ENCODE data around the gene IL17REL. TPM values are rescaled to one million over a fixed set of nuclear protein-coding genes. Genes with fewer than 3 reads are reported as not detected.

IL17REL gene
- total RNA-seq, 1 donor from 2014 or later = not detected

- DNase-seq (ENCODE audit: low spot score) (no peak), ATAC-seq (peak; percentile 30)
These were observed 15.3 kb upstream of the IL17REL start for GRCh38 chr22:50027639-50028537.

- ATAC-seq (no peak), DNase-seq (ENCODE audit: low spot score) (no peak)
These were observed 13.4 kb upstream of the IL17REL start for GRCh38 chr22:50025993-50026392.

- DNase-seq (ENCODE audit: low spot score) (no peak), ATAC-seq (no peak)
These were observed 9.7 kb upstream of the IL17REL start for GRCh38 chr22:50022171-50022819.

GRCh38 chr22:50020606-50021005 is 8.0 kb upstream of the IL17REL start:
- ATAC-seq (no peak), DNase-seq (ENCODE audit: low spot score) (no peak)

- DNase-seq (ENCODE audit: low spot score) = no peak
These were observed 6.8 kb upstream of the IL17REL start for GRCh38 chr22:50019316-50019715.

GRCh38 chr22:50018608-50019285 is 6.2 kb upstream of the IL17REL start:
- no peak for ATAC-seq
- no peak for DNase-seq (ENCODE audit: low spot score)

More at GRCh38 chr22:50019316-50019715, 6.8 kb upstream of the IL17REL start:
- no peak for ATAC-seq

- DNase-seq (ENCODE audit: low spot score) = no peak
- ATAC-seq = no peak
These were observed 5.2 kb upstream of the IL17REL start for GRCh38 chr22:50017701-50018224.

GRCh38 chr22:50016988-50017700 is 4.6 kb upstream of the IL17REL start:
- ATAC-seq (no peak), DNase-seq (ENCODE audit: low spot score) (no peak)

- ATAC-seq (no peak), DNase-seq (ENCODE audit: low spot score) (no peak)
These were observed 3.9 kb upstream of the IL17REL start for GRCh38 chr22:50016308-50016987.

GRCh38 chr22:50015451-50016307 is 3.1 kb upstream of the IL17REL start:
- no peak for DNase-seq (ENCODE audit: low spot score)
- ATAC-seq = no peak

- no peak for ATAC-seq
These were observed 2.3 kb upstream of the IL17REL start for GRCh38 chr22:50014655-50015401.

GRCh38 chr22:50014053-50014501 is 1.5 kb upstream of the IL17REL start:
- ATAC-seq (no peak), DNase-seq (ENCODE audit: low spot score) (no peak)

More at GRCh38 chr22:50014655-50015401, 2.3 kb upstream of the IL17REL start:
- no peak for DNase-seq (ENCODE audit: low spot score)

- no peak for DNase-seq (ENCODE audit: low spot score)
- no peak for ATAC-seq
These were observed 936 bp downstream of the IL17REL start for GRCh38 chr22:50011447-50012210.

GRCh38 chr22:50010676-50011446 is 1.7 kb downstream of the IL17REL start:
- ATAC-seq = no peak
- DNase-seq (ENCODE audit: low spot score) = no peak

GRCh38 chr22:50009765-50010675 is 2.5 kb downstream of the IL17REL start:
- ATAC-seq (no peak), DNase-seq (ENCODE audit: low spot score) (no peak)

- DNase-seq (ENCODE audit: low spot score) (no peak), ATAC-seq (no peak)
These were observed 3.3 kb downstream of the IL17REL start for GRCh38 chr22:50009251-50009650.
